ENCODE measurements around the gene HDAC9.
A peak's percentile ranks its signal among the peaks of the same experiment; 100 is the strongest.

Gene HDAC9

GRCh38 chr7:18895456-18895855, 399.9 kb downstream of the HDAC9 start:
- peak overlapping the region; percentile 41 for H3K4me3 ChIP-seq (ENCODE audit: low read depth, low read length)
- TF ChIP-seq CTCF (IDR thresholded peaks at IDR 0.05; ENCODE audit: low read depth, low read length) = no peak

- TF ChIP-seq CTCF (IDR thresholded peaks at IDR 0.05; ENCODE audit: low read depth, low read length) = no peak
- no peak overlapping the region for H3K4me3 ChIP-seq (ENCODE audit: low read depth, low read length)
These were observed 400.9 kb downstream of the HDAC9 start for GRCh38 chr7:18896343-18896975.

- H3K4me3 ChIP-seq (ENCODE audit: low read depth, low read length) = no peak overlapping the region
- no peak for TF ChIP-seq CTCF (IDR thresholded peaks at IDR 0.05; ENCODE audit: low read depth, low read length)
These were observed 404.7 kb downstream of the HDAC9 start for GRCh38 chr7:18900236-18900635.

- no peak for TF ChIP-seq CTCF (IDR thresholded peaks at IDR 0.05; ENCODE audit: low read depth, low read length)
- H3K4me3 ChIP-seq (ENCODE audit: low read depth, low read length) = no peak overlapping the region
These were observed 405.3 kb downstream of the HDAC9 start for GRCh38 chr7:18900803-18901202.

GRCh38 chr7:18901351-18901750, 405.8 kb downstream of the HDAC9 start:
- TF ChIP-seq CTCF (IDR thresholded peaks at IDR 0.05; ENCODE audit: low read depth, low read length) = no peak

GRCh38 chr7:18901982-18902421, 406.5 kb downstream of the HDAC9 start:
- no peak overlapping the region for H3K4me3 ChIP-seq (ENCODE audit: low read depth, low read length)
- TF ChIP-seq CTCF (IDR thresholded peaks at IDR 0.05; ENCODE audit: low read depth, low read length) = no peak

More at GRCh38 chr7:18901351-18901750, 405.8 kb downstream of the HDAC9 start:
- H3K4me3 ChIP-seq (ENCODE audit: low read depth, low read length) = no peak overlapping the region

- no peak overlapping the region for H3K4me3 ChIP-seq (ENCODE audit: low read depth, low read length)
- TF ChIP-seq CTCF (IDR thresholded peaks at IDR 0.05; ENCODE audit: low read depth, low read length) = no peak
These were observed 407.3 kb downstream of the HDAC9 start for GRCh38 chr7:18902892-18903291.
